Middle frontal gyrus (tissue), 1 donor: Measurements from ENCODE around the gene PIK3R6.
"Not testable (repeated sequence)": the region's sequence is repeated elsewhere in the genome, so short reads cannot be mapped to it uniquely, and the experiment has no call there.

Source experiments
- DNase-seq: peaks from one replicate; pipeline ENCODE4 v3.0.0-alpha.2; 2015; ENCODE audit warnings: low spot score; ENCODE audit errors: extremely low spot score

PIK3R6 gene

DNA sequence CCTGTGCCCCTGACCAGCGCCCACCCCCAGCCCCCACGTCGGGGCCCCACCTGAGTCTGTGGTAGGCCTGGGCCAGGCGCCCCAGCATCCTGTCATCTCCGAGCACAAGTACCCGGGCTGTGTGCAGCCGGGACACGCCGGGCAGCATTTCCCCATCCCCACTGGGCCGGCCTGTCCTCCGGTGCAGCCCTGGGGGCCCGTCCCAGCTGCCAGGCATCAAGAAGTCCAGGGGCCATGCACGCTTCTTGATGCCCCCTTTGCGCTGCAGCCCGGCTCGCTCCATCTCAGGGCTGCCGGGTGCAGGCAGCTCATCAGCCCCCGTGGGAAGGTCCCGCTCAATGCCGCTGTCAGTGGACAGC, 39.0 kb downstream of the PIK3R6 start:
- no peak for DNase-seq

DNA sequence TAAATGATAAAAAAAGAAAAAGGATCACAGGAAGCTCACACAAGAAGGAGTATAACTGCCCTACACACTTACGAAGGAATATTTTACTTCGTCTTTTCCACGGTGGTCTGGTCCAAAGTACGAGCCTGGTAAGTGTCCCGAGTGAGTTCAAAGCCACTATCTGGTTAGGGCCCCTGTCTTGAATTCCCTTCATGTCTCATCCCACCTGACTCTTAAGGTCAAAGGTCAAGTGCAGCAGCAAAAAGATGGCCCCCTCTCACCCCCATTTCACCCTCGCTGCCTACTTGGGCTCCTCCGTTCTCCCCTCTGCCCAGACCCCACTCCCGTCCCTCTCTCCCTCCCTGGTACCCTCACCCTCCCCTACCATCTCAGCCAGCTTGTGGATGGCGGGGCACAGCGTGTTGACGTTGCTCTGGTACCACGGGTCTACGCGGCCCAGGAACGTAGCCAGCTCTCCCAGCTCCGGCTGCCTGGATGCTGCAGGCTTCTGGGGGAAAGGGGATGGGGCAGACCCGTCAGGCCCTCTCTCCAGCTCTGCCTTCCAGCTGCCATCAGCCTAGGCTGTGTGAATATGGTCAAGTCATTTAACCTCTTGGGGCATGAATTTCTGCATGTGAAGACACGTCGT, 40.6 kb downstream of the PIK3R6 start:
- DNase-seq = no peak

- DNase-seq = no peak
These were observed 41.7 kb downstream of the PIK3R6 start for GRCh38 chr17:8825802-8826201.

- no peak for DNase-seq
These were observed 44.2 kb downstream of the PIK3R6 start for GRCh38 chr17:8823279-8823678.

DNA sequence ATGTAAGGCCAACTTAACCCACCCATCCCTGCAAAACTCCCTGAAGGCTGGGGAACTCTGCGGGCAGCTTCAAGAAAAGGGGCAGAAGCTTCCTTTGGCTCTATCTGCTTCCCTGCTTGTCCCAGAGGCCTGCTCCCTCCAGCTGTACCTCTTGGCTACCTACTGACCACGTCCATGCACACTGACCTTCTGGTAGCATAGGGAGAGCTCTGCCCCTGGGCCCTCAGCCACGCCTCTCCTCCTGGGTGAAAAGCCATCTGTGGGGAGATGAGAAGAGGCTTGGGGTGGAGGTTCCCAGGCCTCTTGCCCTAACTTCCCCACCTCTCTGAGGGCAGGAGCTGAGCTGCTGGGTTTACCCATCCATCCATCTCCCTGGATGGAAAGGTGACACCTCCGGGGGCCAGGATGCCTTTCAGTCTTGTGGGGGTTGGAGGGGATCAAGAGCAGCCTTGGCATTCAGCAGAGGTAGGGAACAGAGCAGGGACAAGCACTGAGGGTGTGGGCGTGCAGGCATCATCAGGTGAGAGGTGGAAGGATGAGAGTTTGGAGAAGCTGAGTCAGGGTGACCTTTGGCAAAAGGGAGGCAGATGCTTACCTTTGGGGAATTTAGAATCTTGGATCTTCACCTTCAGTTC, 45.0 kb downstream of the PIK3R6 start:
- DNase-seq = no peak

GRCh38 chr17:8821446-8822105, 45.9 kb downstream of the PIK3R6 start:
- no peak for DNase-seq

DNA sequence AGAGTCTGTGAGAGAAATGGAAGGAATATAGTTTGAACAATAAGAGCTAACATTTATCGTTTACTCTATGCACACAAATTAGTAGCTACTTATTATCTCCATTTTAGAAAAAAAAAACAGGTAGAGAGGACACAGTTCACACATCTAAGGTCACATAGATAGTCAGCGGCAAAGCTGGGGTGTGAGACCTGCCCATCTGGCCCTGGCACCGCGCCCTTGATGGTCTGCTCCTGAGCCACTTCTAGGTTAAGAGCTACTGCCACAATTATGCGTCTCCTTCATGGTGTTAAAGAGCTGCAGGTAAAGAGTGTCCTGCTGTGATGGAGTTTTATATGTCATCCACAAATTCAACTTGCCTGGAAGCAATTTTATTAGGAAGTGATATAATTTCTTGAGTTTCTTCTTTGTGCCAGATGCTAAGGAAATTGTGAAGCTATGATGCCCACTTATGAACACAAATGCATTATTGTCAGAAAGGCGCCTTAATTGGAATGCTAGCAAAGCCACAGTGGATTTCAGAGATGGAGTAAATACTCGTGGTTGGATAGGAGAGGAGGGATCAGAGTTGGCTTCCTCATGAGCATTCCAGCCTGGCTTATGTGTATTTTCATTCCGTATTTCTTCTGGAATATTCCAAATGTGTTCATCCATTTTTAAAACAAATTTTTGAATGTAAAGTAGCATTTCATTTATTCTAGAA, 47.0 kb downstream of the PIK3R6 start:
- no peak for DNase-seq

DNA sequence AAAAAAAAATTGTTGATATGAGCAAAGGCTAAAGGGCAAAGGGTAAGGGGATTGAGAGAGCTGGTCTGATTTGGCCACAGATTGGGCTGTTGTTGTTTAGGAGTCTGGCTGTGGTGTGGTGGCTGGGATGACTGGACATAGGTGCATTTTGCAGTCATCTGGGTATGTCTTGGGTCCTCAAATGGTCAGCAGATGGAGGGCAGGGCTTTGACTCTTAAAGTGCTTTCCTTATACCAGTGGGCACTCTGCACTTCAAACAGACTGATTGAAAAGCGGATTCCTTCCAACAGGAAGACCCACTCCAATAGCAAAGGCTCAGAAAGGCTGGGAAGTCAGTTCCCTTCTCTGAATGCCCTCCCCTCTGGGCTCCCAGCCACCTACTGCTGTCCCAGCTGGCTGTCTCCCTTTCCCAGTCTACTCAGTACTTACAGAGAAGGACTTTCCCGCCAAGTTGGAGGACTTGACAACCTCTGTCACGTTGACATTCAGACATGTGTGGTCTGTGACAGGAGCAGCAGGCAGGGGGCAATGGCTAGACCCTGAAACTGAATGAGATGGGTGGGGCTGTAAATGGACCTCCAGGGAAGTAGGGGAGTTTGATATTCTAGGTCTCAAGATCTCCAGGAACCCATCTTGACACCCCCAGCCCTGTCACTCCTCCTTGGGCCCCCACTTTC, 48.7 kb downstream of the PIK3R6 start:
- no peak for DNase-seq

GRCh38 chr17:8818047-8818446, 49.4 kb downstream of the PIK3R6 start:
- no peak for DNase-seq

- DNase-seq = no peak
These were observed 60.4 kb downstream of the PIK3R6 start for GRCh38 chr17:8806926-8807550.

- no peak for DNase-seq
These were observed 61.1 kb downstream of the PIK3R6 start for GRCh38 chr17:8806253-8806925.

DNA sequence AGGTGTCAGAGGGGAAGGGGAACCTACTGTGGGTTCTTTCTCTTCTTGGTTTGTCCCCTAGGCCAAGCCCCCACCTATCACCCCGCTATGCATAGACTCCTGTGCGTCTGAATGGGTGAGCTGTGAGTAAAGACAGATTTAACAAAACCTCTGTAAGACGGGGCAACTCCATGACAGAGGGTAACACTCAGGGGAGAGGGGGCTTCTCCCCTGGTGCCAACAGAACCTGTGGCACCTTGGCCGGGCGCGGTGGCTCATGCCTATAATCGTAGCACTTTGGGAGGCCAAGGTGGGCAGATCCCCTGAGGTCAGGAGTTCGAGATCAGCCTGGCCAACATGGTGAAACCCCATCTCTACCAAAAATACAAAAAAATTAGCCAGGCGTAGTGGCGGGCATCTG, 62.1 kb downstream of the PIK3R6 start:
- not testable (repeated sequence) for DNase-seq

DNA sequence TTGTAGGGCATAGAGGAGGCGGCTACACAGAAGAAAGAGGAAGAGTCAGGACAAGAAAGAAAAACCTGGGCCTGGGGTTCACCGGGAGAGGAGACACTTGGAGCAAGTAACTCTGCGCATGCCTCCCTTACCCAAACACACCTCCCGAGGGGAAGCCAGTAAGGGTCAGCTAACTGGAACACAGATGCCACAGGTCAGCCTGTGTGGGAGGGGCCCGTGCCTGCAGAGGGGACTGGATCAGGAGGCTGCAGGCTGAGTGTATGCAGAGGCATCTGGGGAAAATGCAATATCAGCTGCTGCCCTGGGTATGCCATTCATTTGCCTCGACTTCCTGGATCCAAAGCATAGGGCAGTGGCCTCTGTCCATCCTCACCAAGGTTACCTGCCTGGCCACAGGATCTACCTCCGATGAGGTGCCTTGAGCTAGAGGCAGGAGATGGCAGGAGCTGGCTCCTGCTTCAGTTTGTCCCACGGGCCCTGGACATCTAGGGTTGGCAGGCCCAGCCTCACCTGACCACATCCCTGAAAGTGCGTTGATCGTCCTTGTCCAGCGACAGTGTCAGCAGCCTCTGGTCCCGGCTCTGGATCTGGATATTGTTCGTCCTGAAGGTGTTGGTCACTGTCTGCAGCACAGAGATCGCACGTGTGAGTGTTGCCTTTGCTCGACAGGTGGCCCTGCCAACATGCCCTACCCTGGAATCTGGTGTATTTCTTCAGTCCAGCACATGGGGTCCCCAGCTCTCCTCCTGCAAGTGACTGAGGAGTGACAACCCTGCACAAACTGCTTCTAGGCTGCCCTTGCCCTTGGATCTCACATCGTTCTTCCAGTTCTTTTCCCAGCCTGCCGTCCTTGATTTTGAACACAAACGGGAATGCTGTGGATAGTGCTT, 63.7 kb downstream of the PIK3R6 start:
- DNase-seq = no peak

DNA sequence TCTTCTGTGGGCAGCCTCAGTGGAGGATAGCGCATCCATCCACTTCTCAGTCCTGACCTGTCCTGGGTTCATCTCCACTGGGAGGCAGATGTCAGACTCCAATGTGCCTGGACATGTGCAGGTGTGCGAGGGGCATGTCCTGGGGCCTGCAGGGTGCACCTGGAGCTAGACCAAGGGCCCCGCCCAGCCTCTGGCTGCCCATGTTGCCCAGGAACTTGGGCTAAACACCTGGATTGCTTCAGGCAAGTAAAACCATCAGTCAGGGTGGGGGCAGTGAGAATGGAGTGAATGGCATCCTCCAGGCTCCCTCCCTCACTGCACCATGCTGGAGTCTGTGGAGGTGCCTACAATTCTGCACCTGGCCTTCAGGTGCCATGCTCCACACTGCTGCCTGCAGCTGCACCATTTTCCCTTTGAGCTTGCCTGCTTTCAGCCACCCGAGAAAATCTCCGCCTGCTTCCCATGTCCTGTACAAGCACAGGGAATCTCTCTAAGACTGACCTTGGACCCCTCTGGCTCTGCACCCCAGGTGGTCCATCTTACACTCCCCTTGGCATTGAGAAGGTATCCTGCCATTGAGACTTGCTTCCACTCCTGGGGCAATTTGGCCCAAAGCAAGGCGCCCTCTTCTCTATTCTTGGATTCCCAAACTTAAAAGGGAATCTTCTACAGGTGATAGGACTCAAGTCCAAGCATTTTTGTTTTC, 66.2 kb downstream of the PIK3R6 start:
- no peak for DNase-seq

GRCh38 chr17:8800656-8801055, 66.8 kb downstream of the PIK3R6 start:
- no peak for DNase-seq

GRCh38 chr17:8799570-8800212, 67.8 kb downstream of the PIK3R6 start:
- DNase-seq = no peak

DNA sequence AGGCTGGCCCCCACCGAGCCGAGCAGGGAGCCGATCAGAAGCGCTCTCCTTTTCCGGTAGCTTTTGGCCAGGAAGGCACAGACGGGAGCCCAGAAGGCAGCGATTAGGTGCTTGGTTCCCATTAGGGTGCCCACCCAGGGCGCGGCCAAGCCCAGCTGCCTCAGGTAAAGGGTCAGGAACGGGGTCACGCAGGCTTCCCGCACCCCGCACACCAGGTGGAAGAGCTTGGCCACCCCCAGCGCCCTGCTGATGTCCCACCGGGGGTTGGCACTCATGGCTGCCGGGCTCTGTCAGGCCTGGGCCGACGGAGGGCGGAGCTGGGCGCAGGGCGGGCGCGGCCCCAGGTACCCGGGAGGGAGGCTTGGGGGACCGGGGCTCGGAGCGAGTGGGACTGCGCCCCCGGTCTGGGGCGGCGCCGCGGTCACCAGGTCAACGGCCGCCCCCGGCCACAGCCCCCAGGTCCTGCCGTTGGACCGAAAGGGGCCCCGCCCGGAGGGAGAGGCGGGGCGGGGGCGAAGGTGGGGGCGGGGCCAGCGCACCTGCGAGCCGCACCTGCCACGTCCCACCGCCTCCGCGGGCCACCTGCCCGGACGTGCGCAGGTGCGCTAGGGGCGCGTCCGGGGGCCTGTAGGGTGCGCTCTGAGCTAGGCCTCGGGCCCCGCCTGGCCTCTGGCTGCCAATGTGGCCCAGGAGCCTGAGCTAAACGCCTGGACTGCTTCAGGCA, 68.5 kb downstream of the PIK3R6 start, which contains the start of gene MFSD6L:
Gene MFSD6L (minus strand): TSS at position 520 of the 724 bp plus-strand sequence. CDS start 245 bp downstream, at position 275.
- DNase-seq = no peak
